GM12891 (cell line): ENCODE data around the gene ARG2.

ENCODE experiments used
- POLR2A ChIP-seq: IDR thresholded peaks from 2 replicates; pipeline ENCODE4 v1.6.1; 2011; ENCODE audit warnings: low read depth, low read length, control low read depth
- SPI1 ChIP-seq: IDR thresholded peaks from 2 replicates; pipeline ENCODE4 v1.6.1; 2011; ENCODE audit warnings: low read depth, low read length, control low read depth
- TAF1 ChIP-seq: IDR thresholded peaks from 2 replicates; pipeline ENCODE4 v1.6.1; 2011; ENCODE audit warnings: low read depth, low read length, control low read depth

DNA sequence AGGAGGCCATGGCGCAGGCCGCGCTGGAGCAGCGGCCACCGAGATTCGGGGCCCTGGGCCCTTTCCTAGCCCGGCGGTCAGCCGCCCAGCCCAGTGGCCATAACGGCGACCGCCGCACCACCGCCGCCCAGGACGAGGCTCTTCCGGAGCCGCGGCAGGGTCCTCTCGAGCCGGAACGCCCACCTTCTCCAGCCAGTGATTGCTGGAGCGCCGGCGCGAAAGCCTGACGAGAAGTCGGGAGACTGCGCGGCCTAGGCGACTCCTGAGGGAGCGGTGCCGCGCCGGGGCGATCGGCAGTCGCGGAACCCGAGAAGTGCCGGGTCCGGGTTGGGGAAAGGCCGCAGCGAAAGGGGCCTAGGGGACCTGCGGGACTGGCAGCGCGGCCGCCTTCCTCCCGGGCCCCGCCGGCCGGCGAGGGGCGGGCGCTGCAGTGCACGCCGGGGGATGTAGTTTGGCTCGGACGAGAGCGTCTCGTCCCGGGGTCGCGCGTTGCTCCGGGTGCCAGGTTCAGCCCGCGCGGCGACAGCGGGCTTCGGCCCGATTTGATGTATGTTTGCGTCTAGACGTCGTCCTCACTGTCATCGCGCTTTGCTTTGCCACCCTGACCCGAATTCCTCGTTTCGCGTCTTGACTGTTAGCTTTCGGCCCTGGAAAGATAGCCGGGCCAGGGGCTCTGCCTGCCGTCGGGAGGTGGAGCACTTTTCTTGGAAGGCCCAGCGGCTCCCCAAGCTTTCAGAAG, 54.9 kb downstream of the ARG2 start, which contains the start of gene VTI1B:
- TF ChIP-seq SPI1 (no peak), POLR2A (peak; percentile 77), TAF1 (no peak; the same call in none of the 2 replicates)
